Right atrium auricular region (tissue), 2 donors: ENCODE measurements around the gene MYPN. TPM values are rescaled to one million over a fixed set of nuclear protein-coding genes. Genes with fewer than 3 reads are reported as not detected.
A peak's percentile ranks its signal among the peaks of the same experiment; 100 is the strongest.

Source experiments
- DNase-seq: peaks from one replicate; pipeline ENCODE4 v3.0.0-alpha.2; 2019; ENCODE audit warnings: low spot score
- H3K27ac ChIP-seq, 2 donors: fragments of 200-600 bp; sonication (generic); 1 replicate in 1 of 2; 2 replicates in 1 of 2; pipeline ENCODE4 v1.5.1; 2016 to 2019
- H3K27me3 ChIP-seq, 2 donors: fragments of 200-600 bp; sonication (generic); one replicate each; pipeline versions ENCODE4 v1.5.1 to v1.6.0; 2017 to 2019
- H3K36me3 ChIP-seq: fragments of 200-600 bp; sonication (generic); one replicate; pipeline ENCODE4 v1.5.1; 2016
- H3K4me1 ChIP-seq, 2 donors: fragments of 200-600 bp; sonication (generic); one replicate each; pipeline versions ENCODE4 v1.5.1 to v1.6.0; 2017 to 2019
- H3K4me3 ChIP-seq, 2 donors: fragments of 200-600 bp; sonication (generic); 1 replicate in 1 of 2; 2 replicates in 1 of 2; pipeline ENCODE4 v1.5.1; 2017 to 2019; ENCODE audit warnings: mild to moderate bottlenecking in 1 of 2, moderate library complexity in 1 of 2
- H3K9me3 ChIP-seq, 2 donors: fragments of 200-600 bp; sonication (generic); one replicate each; pipeline ENCODE4 v1.5.1; 2019
- total RNA-seq, 2 donors: library from RNA; depleted of rRNA; stranded (reverse); fragments of >200 nt; gene quantifications; one replicate each; pipeline ENCODE4 v1.1.0, GENCODE V29; 2016
- TF ChIP-seq, protein P1 (sequence below), 2 donors: fragments of 200-600 bp; sonication (generic); IDR thresholded peaks; one replicate each; pipeline ENCODE4 v1.5.1; 2019; ENCODE audit warnings: antibody characterized with exemption in 2 of 2

MYPN gene
- total RNA-seq, 2 donors from 2014 or later, result 93.5 to 145 TPM

- H3K4me3 ChIP-seq, result no peak overlapping the region
- no peaks in the 10 kb centered on the region for H3K4me1 ChIP-seq
- H3K9me3 ChIP-seq, result no peaks in the 10 kb centered on the region
- no peaks in the 10 kb centered on the region for H3K27me3 ChIP-seq
- no peaks in the 10 kb centered on the region for H3K36me3 ChIP-seq
- no peak for DNase-seq
- TF ChIP-seq, protein P1, sequence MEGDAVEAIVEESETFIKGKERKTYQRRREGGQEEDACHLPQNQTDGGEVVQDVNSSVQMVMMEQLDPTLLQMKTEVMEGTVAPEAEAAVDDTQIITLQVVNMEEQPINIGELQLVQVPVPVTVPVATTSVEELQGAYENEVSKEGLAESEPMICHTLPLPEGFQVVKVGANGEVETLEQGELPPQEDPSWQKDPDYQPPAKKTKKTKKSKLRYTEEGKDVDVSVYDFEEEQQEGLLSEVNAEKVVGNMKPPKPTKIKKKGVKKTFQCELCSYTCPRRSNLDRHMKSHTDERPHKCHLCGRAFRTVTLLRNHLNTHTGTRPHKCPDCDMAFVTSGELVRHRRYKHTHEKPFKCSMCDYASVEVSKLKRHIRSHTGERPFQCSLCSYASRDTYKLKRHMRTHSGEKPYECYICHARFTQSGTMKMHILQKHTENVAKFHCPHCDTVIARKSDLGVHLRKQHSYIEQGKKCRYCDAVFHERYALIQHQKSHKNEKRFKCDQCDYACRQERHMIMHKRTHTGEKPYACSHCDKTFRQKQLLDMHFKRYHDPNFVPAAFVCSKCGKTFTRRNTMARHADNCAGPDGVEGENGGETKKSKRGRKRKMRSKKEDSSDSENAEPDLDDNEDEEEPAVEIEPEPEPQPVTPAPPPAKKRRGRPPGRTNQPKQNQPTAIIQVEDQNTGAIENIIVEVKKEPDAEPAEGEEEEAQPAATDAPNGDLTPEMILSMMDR (IDR thresholded peaks at IDR 0.05), result no peak
- peak overlapping the region in 1 of 2 donors; percentile 59 for H3K27ac ChIP-seq
Measured at GRCh38 chr10:68095153-68095552, 14.1 kb upstream of the MYPN start.

GRCh38 chr10:68096913-68097516 lies 12.3 kb upstream of the MYPN start:
- TF ChIP-seq, protein P1 (IDR thresholded peaks at IDR 0.05), result no peak
- H3K27ac ChIP-seq, result peak overlapping the region; percentile 56 to 67
- no peak for DNase-seq

GRCh38 chr10:68099736-68100135 lies 9.6 kb upstream of the MYPN start:
- H3K36me3 ChIP-seq, result no peaks in the 10 kb centered on the region
- H3K9me3 ChIP-seq, result no peaks in the 10 kb centered on the region
- H3K4me1 ChIP-seq, result no peaks in the 10 kb centered on the region
- H3K27me3 ChIP-seq, result no peaks in the 10 kb centered on the region
- H3K4me3 ChIP-seq, result no peak overlapping the region
- TF ChIP-seq, protein P1 (IDR thresholded peaks at IDR 0.05), result no peak
- DNase-seq, result no peak
- peak overlapping the region in 1 of 2 donors; percentile 20 for H3K27ac ChIP-seq

More at GRCh38 chr10:68096913-68097516, 12.3 kb upstream of the MYPN start:
- Histone ChIP-seq H3K4me3 (no peak overlapping the region), H3K27me3 (no peaks in the 10 kb centered on the region), H3K4me1 (no peaks in the 10 kb centered on the region), H3K9me3 (no peaks in the 10 kb centered on the region), H3K36me3 (no peaks in the 10 kb centered on the region)

- no peaks in the 10 kb centered on the region for H3K36me3 ChIP-seq
- H3K4me1 ChIP-seq, result no peaks in the 10 kb centered on the region
- H3K4me3 ChIP-seq, result no peak overlapping the region
- no peak for DNase-seq
- H3K9me3 ChIP-seq, result no peaks in the 10 kb centered on the region
- TF ChIP-seq, protein P1 (IDR thresholded peaks at IDR 0.05), result no peak
- H3K27me3 ChIP-seq, result no peaks in the 10 kb centered on the region
- H3K27ac ChIP-seq, result no peak overlapping the region
Measured at GRCh38 chr10:68101066-68101465, 8.2 kb upstream of the MYPN start.

DNA sequence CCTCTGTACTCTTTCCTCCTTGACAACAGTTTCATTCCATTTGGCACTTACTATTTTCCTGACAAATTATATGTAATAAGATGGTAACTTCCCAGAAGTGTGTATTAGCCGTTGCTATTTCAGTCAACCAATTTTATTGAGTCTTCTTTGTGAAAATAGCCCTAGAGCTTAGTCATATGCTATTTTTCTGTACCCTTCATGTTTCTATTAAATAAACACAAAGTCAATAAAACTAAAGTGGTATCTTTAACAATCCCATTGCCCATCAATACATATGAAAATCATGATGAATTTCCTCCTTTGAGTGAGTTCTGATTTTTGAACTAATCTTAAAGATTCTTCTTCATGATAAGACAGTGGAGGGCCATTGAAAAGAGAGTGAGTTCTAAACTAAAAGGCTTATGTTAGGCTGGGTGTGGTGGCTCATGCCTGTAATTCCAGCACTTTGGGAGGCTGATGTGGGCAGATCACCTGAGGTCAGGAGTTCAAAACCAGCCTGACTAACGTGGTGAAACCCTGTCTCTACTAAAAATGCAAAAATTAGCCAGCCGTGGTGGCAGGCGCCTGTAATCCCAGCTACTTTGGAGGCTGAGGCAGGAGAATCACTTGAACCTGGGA lies 5.9 kb upstream of the MYPN start:
- no peaks in the 10 kb centered on the region for H3K27me3 ChIP-seq
- no peak overlapping the region for H3K4me3 ChIP-seq
- no peaks in the 10 kb centered on the region for H3K9me3 ChIP-seq
- DNase-seq, result no peak
- no peaks in the 10 kb centered on the region for H3K36me3 ChIP-seq
- TF ChIP-seq, protein P1 (IDR thresholded peaks at IDR 0.05), result no peak
- H3K4me1 ChIP-seq, result no peaks in the 10 kb centered on the region
- no peak overlapping the region for H3K27ac ChIP-seq
